HCT116 (cell line): ENCODE results near the gene MYO1B. TPM values are rescaled to one million over a fixed set of nuclear protein-coding genes. Genes with fewer than 3 reads are reported as not detected.

Source experiments
- ATAC-seq: fragments of 200-7000 bp; cut with Tn5 transposase; 2 replicates; pipeline ENCODE4 v1.9.1; 2020; ENCODE audit warnings: mild to moderate bottlenecking, moderate library complexity
- BruUV-seq: library from RNA; stranded (reverse); fragments of 400-500 nt; replicated peaks from 2 replicates; lab custom pipeline; 2021; lab: Mats Ljungman, UMichigan
- CTCF ChIA-PET: fragments of 300-600 bp; sonication (Branson Sonifier 250); formaldehyde crosslinking; loops from one replicate; lab custom pipeline; 2021; ENCODE audit warnings: antibody characterized with exemption; lab: Charles Lee
- POLR2A ChIA-PET: fragments of 300-600, 350-600 bp; sonication (Branson Sonifier 250); formaldehyde crosslinking; loops from one replicate; lab custom pipeline; 2021; ENCODE audit warnings: antibody characterized with exemption; lab: Charles Lee
- RAD21 ChIA-PET, 2 experiments: fragments of 300-600 bp; sonication (Branson Sonifier 250); formaldehyde crosslinking; loops; one replicate each; lab custom pipeline; 2023; ENCODE audit warnings: low total read pairs in 2 of 2; ENCODE audit not compliant: uncharacterized antibody in 2 of 2, unreplicated experiment in 2 of 2, low non-redundant PET in 1 of 2; lab: Charles Lee
- DNase-seq: peaks from one replicate; pipeline ENCODE4 v3.0.0-alpha.2; 2010; ENCODE audit warnings: low read depth, low spot score
- H2AFZ ChIP-seq: fragments of 200-600 bp; shearing (Covaris generic), sonication (generic); 2 replicates; pipeline ENCODE4 v1.6.1; 2017; ENCODE audit warnings: low read depth, mixed run types, mixed read lengths, antibody characterized with exemption, low read length; ENCODE audit not compliant: poor library complexity, severe bottlenecking
- H3K27ac ChIP-seq: 2 replicates; pipeline ENCODE4 v1.5.1; 2012; ENCODE audit warnings: low read depth, low read length
- H3K27me3 ChIP-seq: fragments of 200-600 bp; sonication (generic); 2 replicates; pipeline ENCODE4 v1.6.1; 2016; ENCODE audit warnings: mixed run types, low read length, mixed read lengths; ENCODE audit not compliant: insufficient read depth
- H3K36me3 ChIP-seq, 2 experiments: fragments of 200-500 bp in 1 of 2; fragments of 200-600 bp in 1 of 2; sonication (Bioruptor generic) in 1 of 2; sonication (generic) in 1 of 2; 2 replicates each; pipeline versions ENCODE4 v1.5.1 to v1.6.1; 2014 to 2016; ENCODE audit warnings: low read length in 2 of 2, inconsistent platforms in 1 of 2, mixed read lengths in 1 of 2, mixed run types in 1 of 2; ENCODE audit not compliant: insufficient read depth in 2 of 2, control insufficient read depth in 1 of 2
- H3K4me1 ChIP-seq, 2 experiments: fragments of 200-600 bp in 1 of 2; sonication (generic) in 1 of 2; 2 replicates each; pipeline versions ENCODE4 v1.5.1 to v1.6.1; 2012 to 2017; ENCODE audit warnings: low read length in 2 of 2, inconsistent platforms in 1 of 2, mild to moderate bottlenecking in 1 of 2, mixed read lengths in 1 of 2, mixed run types in 1 of 2, moderate library complexity in 1 of 2; ENCODE audit not compliant: insufficient read depth in 2 of 2, control insufficient read depth in 1 of 2
- H3K4me2 ChIP-seq: fragments of 200-600 bp; sonication (generic); 2 replicates; pipeline ENCODE4 v1.6.1; 2017; ENCODE audit warnings: mixed run types, low read length, mixed read lengths
- H3K4me3 ChIP-seq, 2 experiments: fragments of 200-600 bp in 1 of 2; sonication (generic) in 1 of 2; replicated peaks in 1 of 2; 2 replicates each; pipeline ENCODE4 v1.5.1; 2011 to 2016; ENCODE audit warnings: low read length in 2 of 2, control low read depth in 1 of 2, low read depth in 1 of 2, mild to moderate bottlenecking in 1 of 2, mixed read lengths in 1 of 2, mixed run types in 1 of 2
- H3K79me2 ChIP-seq: fragments of 200-600 bp; sonication (generic); 2 replicates; pipeline ENCODE4 v1.6.1; 2017; ENCODE audit warnings: mild to moderate bottlenecking, mixed run types, low read length, moderate library complexity, mixed read lengths; ENCODE audit not compliant: insufficient read depth
- H3K9ac ChIP-seq: fragments of 200-600 bp; sonication (generic); 2 replicates; pipeline ENCODE4 v1.6.1; 2016; ENCODE audit warnings: low read length, mixed read lengths
- H3K9me2 ChIP-seq: fragments of 200-600 bp; sonication (generic), shearing (Covaris generic); 2 replicates; pipeline ENCODE4 v1.6.1; 2017; ENCODE audit warnings: mixed run types, mild to moderate bottlenecking, moderate library complexity; ENCODE audit not compliant: insufficient read depth
- H3K9me3 ChIP-seq, 2 experiments: fragments of 200-500 bp in 1 of 2; fragments of 200-600 bp in 1 of 2; sonication (Bioruptor generic) in 1 of 2; sonication (generic) in 1 of 2; 2 replicates each; pipeline ENCODE4 v1.6.1; 2014 to 2017; ENCODE audit warnings: low read length in 2 of 2, mixed read lengths in 2 of 2, inconsistent platforms in 1 of 2, low read depth in 1 of 2, mild to moderate bottlenecking in 1 of 2, mixed run types in 1 of 2, moderate library complexity in 1 of 2; ENCODE audit not compliant: control insufficient read depth in 1 of 2, insufficient read depth in 1 of 2
- H4K20me1 ChIP-seq: fragments of 200-600 bp; sonication (generic), shearing (Covaris generic); 2 replicates; pipeline ENCODE4 v1.6.1; 2017; ENCODE audit warnings: mixed run types, mild to moderate bottlenecking, moderate library complexity; ENCODE audit not compliant: insufficient read depth
- CEBPB ChIP-seq: IDR thresholded peaks from 2 replicates; pipeline ENCODE4 v1.6.1; 2012; ENCODE audit warnings: low read depth
- EGR1 ChIP-seq: IDR thresholded peaks from 2 replicates; pipeline ENCODE4 v1.6.1; 2012; ENCODE audit warnings: low read depth
- ELF1 ChIP-seq: IDR thresholded peaks from 2 replicates; pipeline ENCODE4 v1.6.1; 2012; ENCODE audit warnings: low read depth, borderline replicate concordance
- EZH2 ChIP-seq: fragments of 200-600 bp; sonication (generic); IDR thresholded peaks from 2 replicates; pipeline ENCODE4 v1.6.1; 2017; ENCODE audit warnings: antibody characterized with exemption, mixed run types
- EZH2phosphoT487 ChIP-seq: fragments of 200-600 bp; IDR thresholded peaks from 2 replicates; pipeline ENCODE4 v1.6.1; 2018; ENCODE audit warnings: antibody characterized with exemption, borderline replicate concordance
- JUND ChIP-seq: IDR thresholded peaks from 2 replicates; pipeline ENCODE4 v1.6.1; 2012
- POLR2AphosphoS5 ChIP-seq: IDR thresholded peaks from 2 replicates; pipeline ENCODE4 v1.6.1; 2011; ENCODE audit warnings: mild to moderate bottlenecking, low read depth, low read length, moderate library complexity
- RAD21 ChIP-seq: IDR thresholded peaks from 2 replicates; pipeline ENCODE4 v1.6.1; 2012; ENCODE audit warnings: low read depth, mild to moderate bottlenecking
- SIN3A ChIP-seq: IDR thresholded peaks from 2 replicates; pipeline ENCODE4 v1.6.1; 2012; ENCODE audit warnings: low read depth
- SP1 ChIP-seq: IDR thresholded peaks from 2 replicates; pipeline ENCODE4 v1.6.1; 2012; ENCODE audit warnings: low read depth
- SRF ChIP-seq: IDR thresholded peaks from 2 replicates; pipeline ENCODE4 v1.6.1; 2012; ENCODE audit warnings: low read depth
- YY1 ChIP-seq: IDR thresholded peaks from 2 replicates; pipeline ENCODE4 v1.6.1; 2011; ENCODE audit warnings: low read length, low read depth, moderate library complexity, mild to moderate bottlenecking; ENCODE audit not compliant: insufficient replicate concordance; ENCODE audit errors: extremely low read depth
- ZFX ChIP-seq: fragments of 450-650 bp; IDR thresholded peaks from 2 replicates; pipeline ENCODE4 v1.6.1; 2017
- intact Hi-C: fragments of 100-400 bp; cut with micrococcal nuclease; formaldehyde crosslinking; loops from 2 replicates; pipeline ENCODE4 v1.10.0; 2022
- total RNA-seq: library from RNA; stranded (reverse); gene quantifications from one replicate; pipeline ENCODE4 v1.2.1, GENCODE V29; 2021; ENCODE audit not compliant: unreplicated experiment
- TF ChIP-seq, protein P1 (sequence below): IDR thresholded peaks from 2 replicates; pipeline ENCODE4 v1.6.1; 2011; ENCODE audit warnings: mild to moderate bottlenecking, low read length, moderate library complexity; ENCODE audit not compliant: insufficient replicate concordance; ENCODE audit errors: extremely low read depth
- TF ChIP-seq, protein P2 (sequence below): IDR thresholded peaks from 2 replicates; pipeline ENCODE4 v1.6.1; 2012
- TF ChIP-seq, protein P3 (sequence below), 3 experiments: fragments of 200-600 bp in 1 of 3; sonication (generic) in 1 of 3; IDR thresholded peaks in 2 of 3; conservative IDR thresholded peaks in 1 of 3; 2 replicates each; pipeline ENCODE4 v1.5.1; 2012 to 2017; ENCODE audit warnings: low read depth in 2 of 3, low read length in 2 of 3, antibody characterized with exemption in 1 of 3, borderline replicate concordance in 1 of 3, control low read depth in 1 of 3, mild to moderate bottlenecking in 1 of 3, mixed read lengths in 1 of 3, mixed run types in 1 of 3, moderate library complexity in 1 of 3; ENCODE audit not compliant: insufficient read depth in 1 of 3

MYO1B gene
- total RNA-seq, 1 experiment from 2014 or later, result 51.7 TPM

DNA sequence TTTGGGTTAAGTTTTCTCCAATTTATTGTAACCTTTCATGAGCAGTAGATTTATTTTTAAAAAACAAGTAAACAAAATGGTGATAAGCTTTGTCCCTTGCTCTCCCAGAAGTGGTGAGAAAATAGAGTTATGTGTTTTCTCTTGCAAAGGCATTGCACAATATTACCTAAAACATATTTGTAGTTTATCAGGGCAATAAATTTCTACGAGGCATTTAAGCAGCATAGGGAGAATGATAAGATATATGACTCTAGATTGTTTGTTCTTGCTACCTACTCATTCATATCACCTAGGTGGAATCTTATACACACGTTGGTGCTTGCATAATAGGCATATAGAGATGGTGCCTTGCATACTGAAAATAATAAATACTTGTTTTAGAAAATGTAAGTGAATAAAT lies 201.7 kb downstream of the MYO1B start:
- POLR2A ChIA-PET, result no interaction called here

More for the DNA sequence above, 201.7 kb downstream of the MYO1B start:
- Histone ChIP-seq H3K4me2 (no peak overlapping the region), H2AFZ (no peak overlapping the region), H3K9me2 (no peaks in the 10 kb centered on the region; the same call in 1 of the 2 replicates), H3K4me1 (no peaks in the 10 kb centered on the region), H3K27me3 (no peaks in the 10 kb centered on the region), H3K9me3 (no peaks in the 10 kb centered on the region), H3K79me2 (no peaks in the 10 kb centered on the region), H3K9ac (no peak overlapping the region), H4K20me1 (no peaks in the 10 kb centered on the region), H3K4me3 (no peak overlapping the region), H3K27ac (no peak overlapping the region), H3K36me3 (no peaks in the 10 kb centered on the region)
- BruUV-seq, result no TSS peak
- ChIA-PET RAD21 (no interaction called here), CTCF (no interaction called here)
- DNase-seq, result no peak
- intact Hi-C loops, result no loop called here
- no peak for TF ChIP-seq SP1
- no peak for TF ChIP-seq ELF1
- no peak for TF ChIP-seq SIN3A
- no peak for TF ChIP-seq EGR1
- no peak for TF ChIP-seq YY1
- TF ChIP-seq POLR2AphosphoS5, result no peak
- no peak for TF ChIP-seq SRF
- TF ChIP-seq, protein P1, sequence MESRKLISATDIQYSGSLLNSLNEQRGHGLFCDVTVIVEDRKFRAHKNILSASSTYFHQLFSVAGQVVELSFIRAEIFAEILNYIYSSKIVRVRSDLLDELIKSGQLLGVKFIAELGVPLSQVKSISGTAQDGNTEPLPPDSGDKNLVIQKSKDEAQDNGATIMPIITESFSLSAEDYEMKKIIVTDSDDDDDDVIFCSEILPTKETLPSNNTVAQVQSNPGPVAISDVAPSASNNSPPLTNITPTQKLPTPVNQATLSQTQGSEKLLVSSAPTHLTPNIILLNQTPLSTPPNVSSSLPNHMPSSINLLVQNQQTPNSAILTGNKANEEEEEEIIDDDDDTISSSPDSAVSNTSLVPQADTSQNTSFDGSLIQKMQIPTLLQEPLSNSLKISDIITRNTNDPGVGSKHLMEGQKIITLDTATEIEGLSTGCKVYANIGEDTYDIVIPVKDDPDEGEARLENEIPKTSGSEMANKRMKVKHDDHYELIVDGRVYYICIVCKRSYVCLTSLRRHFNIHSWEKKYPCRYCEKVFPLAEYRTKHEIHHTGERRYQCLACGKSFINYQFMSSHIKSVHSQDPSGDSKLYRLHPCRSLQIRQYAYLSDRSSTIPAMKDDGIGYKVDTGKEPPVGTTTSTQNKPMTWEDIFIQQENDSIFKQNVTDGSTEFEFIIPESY, result no peak
- TF ChIP-seq CEBPB, result no peak
- TF ChIP-seq, protein P2, sequence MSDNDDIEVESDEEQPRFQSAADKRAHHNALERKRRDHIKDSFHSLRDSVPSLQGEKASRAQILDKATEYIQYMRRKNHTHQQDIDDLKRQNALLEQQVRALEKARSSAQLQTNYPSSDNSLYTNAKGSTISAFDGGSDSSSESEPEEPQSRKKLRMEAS, result no peak
- TF ChIP-seq RAD21, result no peak
- TF ChIP-seq EZH2, result no peak
- TF ChIP-seq, protein P3, sequence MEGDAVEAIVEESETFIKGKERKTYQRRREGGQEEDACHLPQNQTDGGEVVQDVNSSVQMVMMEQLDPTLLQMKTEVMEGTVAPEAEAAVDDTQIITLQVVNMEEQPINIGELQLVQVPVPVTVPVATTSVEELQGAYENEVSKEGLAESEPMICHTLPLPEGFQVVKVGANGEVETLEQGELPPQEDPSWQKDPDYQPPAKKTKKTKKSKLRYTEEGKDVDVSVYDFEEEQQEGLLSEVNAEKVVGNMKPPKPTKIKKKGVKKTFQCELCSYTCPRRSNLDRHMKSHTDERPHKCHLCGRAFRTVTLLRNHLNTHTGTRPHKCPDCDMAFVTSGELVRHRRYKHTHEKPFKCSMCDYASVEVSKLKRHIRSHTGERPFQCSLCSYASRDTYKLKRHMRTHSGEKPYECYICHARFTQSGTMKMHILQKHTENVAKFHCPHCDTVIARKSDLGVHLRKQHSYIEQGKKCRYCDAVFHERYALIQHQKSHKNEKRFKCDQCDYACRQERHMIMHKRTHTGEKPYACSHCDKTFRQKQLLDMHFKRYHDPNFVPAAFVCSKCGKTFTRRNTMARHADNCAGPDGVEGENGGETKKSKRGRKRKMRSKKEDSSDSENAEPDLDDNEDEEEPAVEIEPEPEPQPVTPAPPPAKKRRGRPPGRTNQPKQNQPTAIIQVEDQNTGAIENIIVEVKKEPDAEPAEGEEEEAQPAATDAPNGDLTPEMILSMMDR (IDR thresholded peaks at IDR 0.05 in 2 of 3, conservative IDR thresholded peaks at IDR 0.05 in 1 of 3; ENCODE audit: borderline replicate concordance in 1 of 3, insufficient read depth in 1 of 3, low read depth in 2 of 3, low read length in 2 of 3), result no peak
- no peak for TF ChIP-seq EZH2phosphoT487
- TF ChIP-seq JUND, result no peak
- no peak for TF ChIP-seq ZFX
- no peak for ATAC-seq
